NCI-H510A (cell line): Measurements from ENCODE around the gene PDCD10.

Experiments used
- DNase-seq: peaks from one replicate; lab custom pipeline; 2025; lab: John Stamatoyannopoulos, UW

The PDCD10 gene

GRCh38 chr3:167734498-167735232 is at the start of gene PDCD10:
Gene PDCD10 (minus strand): TSS chr3:167734892. CDS start chr3:167720157, 14,735 bp downstream.
- DNase-seq: peak; percentile 96

GRCh38 chr3:167783781-167784180 is 49.1 kb upstream of the PDCD10 start:
- no peak for DNase-seq

GRCh38 chr3:167780214-167780883 is 45.7 kb upstream of the PDCD10 start:
- DNase-seq: no peak

- DNase-seq: no peak
These were observed 42.7 kb upstream of the PDCD10 start for GRCh38 chr3:167777356-167777755.

- DNase-seq: no peak
These were observed 41.5 kb upstream of the PDCD10 start for GRCh38 chr3:167776066-167776685.

- DNase-seq: no peak
These were observed 38.9 kb upstream of the PDCD10 start for GRCh38 chr3:167773584-167773983.

- no peak for DNase-seq
These were observed 38.3 kb upstream of the PDCD10 start for GRCh38 chr3:167772992-167773391.

- no peak for DNase-seq
These were observed 27.6 kb upstream of the PDCD10 start for GRCh38 chr3:167762296-167762695.

- DNase-seq: no peak
These were observed 26.6 kb upstream of the PDCD10 start for GRCh38 chr3:167761302-167761701.

- no peak for DNase-seq
These were observed 19.4 kb upstream of the PDCD10 start for GRCh38 chr3:167754049-167754448.

GRCh38 chr3:167750272-167750971 is 15.7 kb upstream of the PDCD10 start:
- DNase-seq: no peak

GRCh38 chr3:167749728-167750127 is 15.0 kb upstream of the PDCD10 start:
- no peak for DNase-seq

- DNase-seq: no peak
These were observed 14.5 kb upstream of the PDCD10 start for GRCh38 chr3:167749209-167749608.

GRCh38 chr3:167743799-167744198 is 9.1 kb upstream of the PDCD10 start:
- DNase-seq: no peak

- DNase-seq: no peak
These were observed 7.6 kb upstream of the PDCD10 start for GRCh38 chr3:167742338-167742737.

- no peak for DNase-seq
These were observed 6.4 kb upstream of the PDCD10 start for GRCh38 chr3:167740961-167741587.

GRCh38 chr3:167739190-167739810 is 4.6 kb upstream of the PDCD10 start:
- no peak for DNase-seq

- DNase-seq: no peak
These were observed 3.3 kb upstream of the PDCD10 start for GRCh38 chr3:167738037-167738436.

- DNase-seq: no peak
These were observed 2.3 kb upstream of the PDCD10 start for GRCh38 chr3:167736997-167737396.

- DNase-seq: no peak
These were observed 1.6 kb upstream of the PDCD10 start for GRCh38 chr3:167736264-167736787.
